Fibroblast of lung (primary cell): ENCODE measurements around the gene NPM3. TPM values are rescaled to one million over a fixed set of nuclear protein-coding genes. Genes with fewer than 3 reads are reported as not detected.

Experiments used
- DNase-seq, 2 donors: peaks; one replicate each; pipeline versions ENCODE4 v3.0.0 to v3.0.0-alpha.2; 2010; ENCODE audit warnings: low read depth in 2 of 2
- H2AFZ ChIP-seq: 2 replicates; pipeline ENCODE4 v1.5.1; 2012; ENCODE audit warnings: low read length, control low read depth, inconsistent platforms
- H3K27ac ChIP-seq: 2 replicates; pipeline ENCODE4 v1.5.1; 2011; ENCODE audit warnings: low read length, control low read depth; ENCODE audit not compliant: insufficient read depth
- H3K27me3 ChIP-seq: 2 replicates; pipeline ENCODE4 v1.5.1; 2011; ENCODE audit warnings: mild to moderate bottlenecking, low read length; ENCODE audit not compliant: control insufficient read depth, insufficient read depth
- H3K36me3 ChIP-seq: 2 replicates; pipeline ENCODE4 v1.5.1; 2011; ENCODE audit warnings: low read length; ENCODE audit not compliant: control insufficient read depth, insufficient read depth
- H3K4me1 ChIP-seq: 2 replicates; pipeline ENCODE4 v1.5.1; 2011; ENCODE audit warnings: low read length; ENCODE audit not compliant: control insufficient read depth, insufficient read depth; ENCODE audit errors: extremely low read depth
- H3K4me2 ChIP-seq: 2 replicates; pipeline ENCODE4 v1.5.1; 2011; ENCODE audit warnings: low read length, control low read depth; ENCODE audit not compliant: insufficient read depth; ENCODE audit errors: extremely low read depth
- H3K4me3 ChIP-seq, 4 experiments: fragments of 200-600 bp in 1 of 4; sonication (generic) in 1 of 4; replicated peaks in 1 of 4; 2 replicates each; pipeline ENCODE4 v1.5.1; 2011 to 2016; ENCODE audit warnings: low read length in 4 of 4, low read depth in 3 of 4, mild to moderate bottlenecking in 3 of 4, control low read depth in 2 of 4, inconsistent platforms in 1 of 4, mixed read lengths in 1 of 4; ENCODE audit not compliant: insufficient read depth in 1 of 4; ENCODE audit errors: control extremely low read depth in 1 of 4
- H3K79me2 ChIP-seq: 2 replicates; pipeline ENCODE4 v1.5.1; 2012; ENCODE audit warnings: mild to moderate bottlenecking, low read length, inconsistent platforms; ENCODE audit not compliant: control insufficient read depth, insufficient read depth
- H3K9ac ChIP-seq: 2 replicates; pipeline ENCODE4 v1.5.1; 2011; ENCODE audit warnings: mild to moderate bottlenecking, low read length, control low read depth; ENCODE audit not compliant: insufficient read depth
- H3K9me3 ChIP-seq: 2 replicates; pipeline ENCODE4 v1.5.1; 2012; ENCODE audit warnings: low read depth, low read length; ENCODE audit not compliant: control insufficient read depth, insufficient read depth
- H4K20me1 ChIP-seq: 2 replicates; pipeline ENCODE4 v1.5.1; 2011; ENCODE audit warnings: low read length; ENCODE audit not compliant: control insufficient read depth, insufficient read depth; ENCODE audit errors: extremely low read depth
- EZH2 ChIP-seq: IDR thresholded peaks from 2 replicates; pipeline ENCODE4 v1.5.1; 2012; ENCODE audit warnings: low read length, control low read depth, mild to moderate bottlenecking; ENCODE audit errors: missing control alignments
- polyA plus RNA-seq, 2 donors: library from polyadenylated mRNA; depleted of rRNA in 1 of 2; stranded (reverse) in 1 of 2; unstranded in 1 of 2; fragments of >200 nt; gene quantifications; 2 replicates each; pipeline ENCODE4 v1.2.1, GENCODE V29; 2011 to 2012; ENCODE audit warnings: missing spikeins in 1 of 2
- total RNA-seq: library from RNA; depleted of rRNA; stranded (reverse); fragments of >200 nt; gene quantifications from 2 replicates; pipeline ENCODE4 v1.2.1, GENCODE V29; 2014
- TF ChIP-seq, protein P1 (sequence below), 2 donors: IDR thresholded peaks in 1 of 2; conservative IDR thresholded peaks in 1 of 2; 1 replicate in 1 of 2; 2 replicates in 1 of 2; pipeline ENCODE4 v1.5.1; 2011 to 2012; ENCODE audit warnings: low read length in 2 of 2, control low read depth in 1 of 2, inconsistent platforms in 1 of 2, low read depth in 1 of 2, mild to moderate bottlenecking in 1 of 2

NPM3 gene
- total and polyA plus RNA-seq, 2 donors (not counting 1 experiment from before 2014, with no cell fraction given) = 29.1 to 80.8 TPM

GRCh38 chr10:101748496-101748895, 34.8 kb downstream of the NPM3 start:
- Histone ChIP-seq H3K79me2 (no peaks in the 10 kb centered on the region), H3K27me3 (peaks cover 10% of the 10 kb centered on the region), H3K4me1 (no peaks in the 10 kb centered on the region), H3K27ac (no peak overlapping the region), H3K36me3 (no peaks in the 10 kb centered on the region), H3K4me2 (no peak overlapping the region), H3K4me3 (no peak overlapping the region), H4K20me1 (no peaks in the 10 kb centered on the region), H3K9ac (no peak overlapping the region), H3K9me3 (no peaks in the 10 kb centered on the region), H2AFZ (no peak overlapping the region)
- TF ChIP-seq EZH2 = no peak
- TF ChIP-seq, protein P1, sequence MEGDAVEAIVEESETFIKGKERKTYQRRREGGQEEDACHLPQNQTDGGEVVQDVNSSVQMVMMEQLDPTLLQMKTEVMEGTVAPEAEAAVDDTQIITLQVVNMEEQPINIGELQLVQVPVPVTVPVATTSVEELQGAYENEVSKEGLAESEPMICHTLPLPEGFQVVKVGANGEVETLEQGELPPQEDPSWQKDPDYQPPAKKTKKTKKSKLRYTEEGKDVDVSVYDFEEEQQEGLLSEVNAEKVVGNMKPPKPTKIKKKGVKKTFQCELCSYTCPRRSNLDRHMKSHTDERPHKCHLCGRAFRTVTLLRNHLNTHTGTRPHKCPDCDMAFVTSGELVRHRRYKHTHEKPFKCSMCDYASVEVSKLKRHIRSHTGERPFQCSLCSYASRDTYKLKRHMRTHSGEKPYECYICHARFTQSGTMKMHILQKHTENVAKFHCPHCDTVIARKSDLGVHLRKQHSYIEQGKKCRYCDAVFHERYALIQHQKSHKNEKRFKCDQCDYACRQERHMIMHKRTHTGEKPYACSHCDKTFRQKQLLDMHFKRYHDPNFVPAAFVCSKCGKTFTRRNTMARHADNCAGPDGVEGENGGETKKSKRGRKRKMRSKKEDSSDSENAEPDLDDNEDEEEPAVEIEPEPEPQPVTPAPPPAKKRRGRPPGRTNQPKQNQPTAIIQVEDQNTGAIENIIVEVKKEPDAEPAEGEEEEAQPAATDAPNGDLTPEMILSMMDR (conservative IDR thresholded peaks at IDR 0.05 in 1 of 2, IDR thresholded peaks at IDR 0.05 in 1 of 2; ENCODE audit: low read depth in 1 of 2, low read length in 2 of 2) = no peak
- DNase-seq = no peak

DNA sequence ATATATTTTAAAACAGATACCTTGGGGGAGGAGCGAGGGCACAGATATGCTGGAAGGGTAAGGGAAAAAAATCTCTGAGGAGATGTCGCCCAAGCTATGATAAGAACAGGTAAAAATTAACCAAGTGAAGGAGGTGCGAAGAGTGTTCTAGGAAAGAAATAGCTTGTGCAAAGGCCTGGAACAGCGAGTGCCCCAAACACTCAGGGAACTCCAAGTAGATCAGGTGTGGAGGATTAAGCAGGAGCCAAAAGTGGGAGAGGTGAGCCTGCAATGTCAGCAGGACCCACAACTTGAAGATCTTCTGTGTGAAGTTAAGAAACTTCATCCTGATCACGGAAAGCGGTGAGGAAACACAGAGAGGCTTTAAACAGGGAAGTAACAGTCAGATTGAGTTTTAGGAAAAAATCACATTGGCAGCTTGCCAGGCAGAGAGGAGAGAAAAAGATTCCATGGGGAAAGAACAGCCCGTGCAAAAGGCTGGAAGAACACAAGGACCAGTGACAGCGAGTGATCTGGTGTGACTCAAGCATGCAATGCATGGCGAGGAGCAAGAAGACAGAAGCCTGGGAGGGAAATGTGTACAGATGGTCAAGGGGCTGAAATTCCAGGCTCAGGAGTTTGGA, 38.1 kb downstream of the NPM3 start:
- H3K9ac ChIP-seq = no peak overlapping the region
- no peaks in the 10 kb centered on the region for H3K9me3 ChIP-seq
- H3K27ac ChIP-seq = no peak overlapping the region
- no peak for TF ChIP-seq EZH2
- H3K4me2 ChIP-seq = no peak overlapping the region
- no peaks in the 10 kb centered on the region for H3K4me1 ChIP-seq
- H4K20me1 ChIP-seq = no peaks in the 10 kb centered on the region
- no peak for DNase-seq
- no peaks in the 10 kb centered on the region for H3K79me2 ChIP-seq
- no peak overlapping the region for H3K4me3 ChIP-seq
- H2AFZ ChIP-seq = no peak overlapping the region
- H3K36me3 ChIP-seq = no peaks in the 10 kb centered on the region
- peaks cover 6% of the 10 kb centered on the region for H3K27me3 ChIP-seq

DNA sequence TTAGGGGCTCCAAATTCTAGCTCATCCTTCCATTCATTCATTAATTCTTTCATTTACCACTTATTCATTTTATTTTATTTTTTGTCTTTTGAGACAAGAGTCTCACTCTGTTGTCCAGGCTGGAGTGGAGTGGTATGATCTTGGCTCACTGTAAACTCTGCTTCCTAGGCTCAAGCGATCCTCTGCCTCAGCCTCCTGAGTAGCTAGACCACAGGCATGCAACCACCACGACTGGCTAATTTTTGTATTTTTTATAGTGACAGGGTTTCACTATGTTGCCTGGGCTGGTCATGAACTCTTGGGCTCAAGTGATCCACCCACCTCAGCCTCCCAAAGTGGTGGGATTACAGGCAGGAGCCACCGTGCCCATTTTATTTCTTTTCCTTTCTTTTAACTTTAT, 39.0 kb downstream of the NPM3 start:
- H3K79me2 ChIP-seq = no peaks in the 10 kb centered on the region
- H3K27ac ChIP-seq = no peak overlapping the region
- H3K27me3 ChIP-seq = peaks cover 6% of the 10 kb centered on the region
- TF ChIP-seq EZH2 = no peak
- TF ChIP-seq, protein P1 (conservative IDR thresholded peaks at IDR 0.05 in 1 of 2, IDR thresholded peaks at IDR 0.05 in 1 of 2; ENCODE audit: low read depth in 1 of 2, low read length in 2 of 2) = no peak
- no peak overlapping the region for H3K4me3 ChIP-seq
- no peaks in the 10 kb centered on the region for H3K4me1 ChIP-seq
- H4K20me1 ChIP-seq = no peaks in the 10 kb centered on the region
- no peaks in the 10 kb centered on the region for H3K9me3 ChIP-seq
- peak in 1 of 2 donors; percentile 10 for DNase-seq
- H3K4me2 ChIP-seq = no peak overlapping the region
- H3K9ac ChIP-seq = no peak overlapping the region
- no peak overlapping the region for H2AFZ ChIP-seq
- no peaks in the 10 kb centered on the region for H3K36me3 ChIP-seq
